HCT116 (cell line): ENCODE measurements around the gene ADGRD1.

Source experiments
- CEBPB ChIP-seq: IDR thresholded peaks from 2 replicates; pipeline ENCODE4 v1.6.1; 2012; ENCODE audit warnings: low read depth
- CTCF ChIP-seq, 3 experiments: fragments of 200-600 bp in 1 of 3; sonication (generic) in 1 of 3; IDR thresholded peaks in 2 of 3; conservative IDR thresholded peaks in 1 of 3; 2 replicates each; pipeline ENCODE4 v1.5.1; 2012 to 2017; ENCODE audit warnings: low read depth in 2 of 3, low read length in 2 of 3, antibody characterized with exemption in 1 of 3, borderline replicate concordance in 1 of 3, control low read depth in 1 of 3, mild to moderate bottlenecking in 1 of 3, mixed read lengths in 1 of 3, mixed run types in 1 of 3, moderate library complexity in 1 of 3; ENCODE audit not compliant: insufficient read depth in 1 of 3
- ELF1 ChIP-seq: IDR thresholded peaks from 2 replicates; pipeline ENCODE4 v1.6.1; 2012; ENCODE audit warnings: low read depth, borderline replicate concordance
- EZH2phosphoT487 ChIP-seq: fragments of 200-600 bp; IDR thresholded peaks from 2 replicates; pipeline ENCODE4 v1.6.1; 2018; ENCODE audit warnings: antibody characterized with exemption, borderline replicate concordance
- POLR2A ChIP-seq: IDR thresholded peaks from 2 replicates; pipeline ENCODE4 v1.7.0; 2011; ENCODE audit warnings: borderline replicate concordance; ENCODE audit not compliant: insufficient read depth, insufficient read length; ENCODE audit errors: extremely low read depth
- RAD21 ChIP-seq: IDR thresholded peaks from 2 replicates; pipeline ENCODE4 v1.6.1; 2012; ENCODE audit warnings: low read depth, mild to moderate bottlenecking
- TCF7L2 ChIP-seq: IDR thresholded peaks from 2 replicates; pipeline ENCODE4 v1.7.0; 2011; ENCODE audit warnings: borderline replicate concordance, inconsistent platforms; ENCODE audit not compliant: insufficient read depth, insufficient read length; ENCODE audit errors: extremely low read depth
- YY1 ChIP-seq: IDR thresholded peaks from 2 replicates; pipeline ENCODE4 v1.6.1; 2011; ENCODE audit warnings: low read length, low read depth, moderate library complexity, mild to moderate bottlenecking; ENCODE audit not compliant: insufficient replicate concordance; ENCODE audit errors: extremely low read depth

- no peak for TF ChIP-seq CTCF (IDR thresholded peaks at IDR 0.05 in 2 of 3, conservative IDR thresholded peaks at IDR 0.05 in 1 of 3; ENCODE audit: borderline replicate concordance in 1 of 3, insufficient read depth in 1 of 3, low read depth in 2 of 3, low read length in 2 of 3)
- no peak for TF ChIP-seq POLR2A
- no peak for TF ChIP-seq CEBPB
- TF ChIP-seq ELF1: no peak
- TF ChIP-seq TCF7L2: no peak
- no peak for TF ChIP-seq RAD21
- no peak for TF ChIP-seq EZH2phosphoT487
- no peak for TF ChIP-seq YY1
Measured at GRCh38 chr12:131056626-131057025, 102.9 kb downstream of the ADGRD1 start.
